ENCODE data around the gene ARF1.

Gene ARF1

GRCh38 chr1:228036701-228037231, 45.7 kb upstream of the ARF1 start:
- no peaks in the 10 kb centered on the region for H3K79me2 ChIP-seq (ENCODE audit: insufficient read depth, low read depth)
- TF ChIP-seq, protein P1, sequence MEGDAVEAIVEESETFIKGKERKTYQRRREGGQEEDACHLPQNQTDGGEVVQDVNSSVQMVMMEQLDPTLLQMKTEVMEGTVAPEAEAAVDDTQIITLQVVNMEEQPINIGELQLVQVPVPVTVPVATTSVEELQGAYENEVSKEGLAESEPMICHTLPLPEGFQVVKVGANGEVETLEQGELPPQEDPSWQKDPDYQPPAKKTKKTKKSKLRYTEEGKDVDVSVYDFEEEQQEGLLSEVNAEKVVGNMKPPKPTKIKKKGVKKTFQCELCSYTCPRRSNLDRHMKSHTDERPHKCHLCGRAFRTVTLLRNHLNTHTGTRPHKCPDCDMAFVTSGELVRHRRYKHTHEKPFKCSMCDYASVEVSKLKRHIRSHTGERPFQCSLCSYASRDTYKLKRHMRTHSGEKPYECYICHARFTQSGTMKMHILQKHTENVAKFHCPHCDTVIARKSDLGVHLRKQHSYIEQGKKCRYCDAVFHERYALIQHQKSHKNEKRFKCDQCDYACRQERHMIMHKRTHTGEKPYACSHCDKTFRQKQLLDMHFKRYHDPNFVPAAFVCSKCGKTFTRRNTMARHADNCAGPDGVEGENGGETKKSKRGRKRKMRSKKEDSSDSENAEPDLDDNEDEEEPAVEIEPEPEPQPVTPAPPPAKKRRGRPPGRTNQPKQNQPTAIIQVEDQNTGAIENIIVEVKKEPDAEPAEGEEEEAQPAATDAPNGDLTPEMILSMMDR (conservative IDR thresholded peaks at IDR 0.05; ENCODE audit: low read depth, low read length), result no peak
- H3K9ac ChIP-seq, result no peak overlapping the region
- H4K20me1 ChIP-seq (ENCODE audit: insufficient read depth), result no peaks in the 10 kb centered on the region
- no peak overlapping the region for H3K4me3 ChIP-seq (IDR thresholded peaks at IDR 0.05; ENCODE audit: insufficient read depth, low read depth, low read length)
- H3K4me2 ChIP-seq, result no peak overlapping the region
- H3K4me1 ChIP-seq (ENCODE audit: low read depth, poor library complexity, severe bottlenecking), result no peaks in the 10 kb centered on the region
- no peak overlapping the region for H3K27ac ChIP-seq
- no peaks in the 10 kb centered on the region for H3K27me3 ChIP-seq (ENCODE audit: insufficient read depth, low read depth)
- H3K36me3 ChIP-seq (ENCODE audit: insufficient read depth), result no peaks in the 10 kb centered on the region
- H2AFZ ChIP-seq (ENCODE audit: low read depth), result no peak overlapping the region

GRCh38 chr1:228037401-228038386, 44.8 kb upstream of the ARF1 start:
- TF ChIP-seq, protein P1 (conservative IDR thresholded peaks at IDR 0.05; ENCODE audit: low read depth, low read length), result no peak
- H3K4me3 ChIP-seq (IDR thresholded peaks at IDR 0.05; ENCODE audit: insufficient read depth, low read depth, low read length), result no peak overlapping the region
- H3K79me2 ChIP-seq (ENCODE audit: insufficient read depth, low read depth), result no peaks in the 10 kb centered on the region
- H4K20me1 ChIP-seq (ENCODE audit: insufficient read depth), result no peaks in the 10 kb centered on the region
- H3K4me1 ChIP-seq (ENCODE audit: low read depth, poor library complexity, severe bottlenecking), result no peaks in the 10 kb centered on the region
- no peaks in the 10 kb centered on the region for H3K36me3 ChIP-seq (ENCODE audit: insufficient read depth)
- no peak overlapping the region for H3K4me2 ChIP-seq
- H3K27ac ChIP-seq, result no peak overlapping the region
- no peaks in the 10 kb centered on the region for H3K27me3 ChIP-seq (ENCODE audit: insufficient read depth, low read depth)
- no peak overlapping the region for H2AFZ ChIP-seq (ENCODE audit: low read depth)
- H3K9ac ChIP-seq, result no peak overlapping the region

DNA sequence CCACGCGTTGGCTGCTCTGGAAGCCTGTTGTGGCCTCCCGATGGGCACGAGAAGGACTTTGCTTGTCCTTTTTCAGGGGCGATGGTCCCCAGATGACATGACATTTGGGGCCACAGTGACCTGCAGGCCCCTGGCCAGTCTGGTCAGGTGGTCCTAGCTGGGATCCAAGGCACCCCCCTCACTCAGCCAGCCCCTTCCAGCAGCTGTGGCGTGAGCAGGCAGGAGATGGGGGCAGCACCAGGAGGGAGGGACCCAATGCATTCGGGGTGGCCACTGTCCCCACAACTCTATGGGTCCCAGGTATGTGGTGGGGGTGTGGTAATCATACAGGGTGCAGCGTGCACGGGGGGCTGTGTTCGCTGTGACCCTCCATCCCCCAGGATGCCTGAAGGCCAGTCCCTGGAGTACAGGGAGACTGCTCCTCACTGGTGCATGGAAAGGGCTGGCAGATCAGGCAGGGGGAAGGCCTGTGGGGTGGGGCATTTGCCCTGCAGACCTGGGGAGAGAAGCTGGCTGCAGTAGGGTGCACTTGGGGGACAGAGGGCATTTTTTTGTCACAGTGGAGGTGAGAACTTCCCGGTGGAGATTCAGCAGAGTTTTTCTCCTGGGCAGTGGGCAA, 44.0 kb upstream of the ARF1 start:
- no peaks in the 10 kb centered on the region for H4K20me1 ChIP-seq (ENCODE audit: insufficient read depth)
- H3K4me2 ChIP-seq, result no peak overlapping the region
- no peak overlapping the region for H3K27ac ChIP-seq
- no peak overlapping the region for H3K4me3 ChIP-seq (IDR thresholded peaks at IDR 0.05; ENCODE audit: insufficient read depth, low read depth, low read length)
- H3K79me2 ChIP-seq (ENCODE audit: insufficient read depth, low read depth), result no peaks in the 10 kb centered on the region
- H3K4me1 ChIP-seq (ENCODE audit: low read depth, poor library complexity, severe bottlenecking), result no peaks in the 10 kb centered on the region
- H3K9ac ChIP-seq, result no peak overlapping the region
- TF ChIP-seq, protein P1 (conservative IDR thresholded peaks at IDR 0.05; ENCODE audit: low read depth, low read length), result no peak
- H2AFZ ChIP-seq (ENCODE audit: low read depth), result no peak overlapping the region
- no peaks in the 10 kb centered on the region for H3K36me3 ChIP-seq (ENCODE audit: insufficient read depth)
- H3K27me3 ChIP-seq (ENCODE audit: insufficient read depth, low read depth), result no peaks in the 10 kb centered on the region

DNA sequence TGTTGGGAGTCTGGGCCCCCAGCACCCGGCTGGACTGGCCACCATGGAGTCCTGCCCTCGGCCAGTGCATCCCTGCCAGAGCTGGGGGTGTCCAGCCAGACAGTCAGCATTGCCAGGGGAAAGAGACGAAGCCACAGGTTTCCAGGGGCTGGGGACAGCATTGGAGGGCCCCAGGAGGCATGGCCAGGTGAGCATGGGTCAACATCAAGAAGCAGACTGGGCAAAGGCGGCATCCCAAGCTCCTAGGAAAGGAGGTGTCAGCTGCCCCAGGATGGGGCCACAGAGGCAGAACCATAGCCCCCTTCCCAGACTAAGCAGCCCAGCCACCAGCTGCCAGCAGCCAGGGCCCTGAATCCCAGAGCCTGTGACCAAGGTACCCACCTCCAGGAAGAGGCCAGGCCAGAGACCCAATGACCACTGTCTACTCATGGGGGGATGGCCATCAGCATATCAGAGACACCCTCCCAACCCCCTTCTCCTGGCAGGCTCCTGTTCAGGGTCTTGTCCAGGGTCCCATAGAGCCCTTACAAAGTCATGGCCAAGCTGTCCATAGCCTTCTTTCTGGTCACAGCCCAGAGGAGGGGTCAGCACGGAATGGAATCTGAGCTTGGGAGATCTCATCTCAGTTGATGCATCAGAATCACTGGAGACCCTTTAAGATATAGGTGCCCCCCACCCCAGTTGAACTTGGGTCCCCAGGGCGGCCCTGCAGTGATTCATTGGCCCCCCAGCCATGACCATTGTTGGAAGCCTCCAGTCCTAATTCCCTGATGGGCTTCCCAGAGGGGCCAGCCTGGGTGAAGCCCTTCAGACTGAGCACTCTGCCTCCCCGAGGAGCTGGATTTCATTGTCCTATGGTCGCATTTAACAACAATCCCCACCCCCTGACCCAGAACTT, 43.3 kb upstream of the ARF1 start:
- H3K4me3 ChIP-seq (IDR thresholded peaks at IDR 0.05; ENCODE audit: insufficient read depth, low read depth, low read length), result no peak overlapping the region
- no peaks in the 10 kb centered on the region for H4K20me1 ChIP-seq (ENCODE audit: insufficient read depth)
- H3K4me1 ChIP-seq (ENCODE audit: low read depth, poor library complexity, severe bottlenecking), result no peaks in the 10 kb centered on the region
- H3K27me3 ChIP-seq (ENCODE audit: insufficient read depth, low read depth), result no peaks in the 10 kb centered on the region
- no peak overlapping the region for H2AFZ ChIP-seq (ENCODE audit: low read depth)
- H3K9ac ChIP-seq, result no peak overlapping the region
- no peak overlapping the region for H3K27ac ChIP-seq
- TF ChIP-seq, protein P1 (conservative IDR thresholded peaks at IDR 0.05; ENCODE audit: low read depth, low read length), result no peak
- no peaks in the 10 kb centered on the region for H3K79me2 ChIP-seq (ENCODE audit: insufficient read depth, low read depth)
- no peak overlapping the region for H3K4me2 ChIP-seq
- no peaks in the 10 kb centered on the region for H3K36me3 ChIP-seq (ENCODE audit: insufficient read depth)
